TTC549 (cell line): ENCODE results near the gene ZNF831.

Experiments used
- FAIRE-seq: peaks from 2 replicates; lab custom pipeline; 2012; peaks lifted over from hg19 to GRCh38; lab: Jason Lieb, UNC

The ZNF831 gene

GRCh38 chr20:59305908-59306655 lies 142.5 kb downstream of the ZNF831 start:
- no peak for FAIRE-seq

GRCh38 chr20:59307270-59307669 lies 143.6 kb downstream of the ZNF831 start:
- no peak for FAIRE-seq
